Middle frontal gyrus (tissue), 1 donor: ENCODE measurements around the gene SIRPB1.
"Not testable (repeated sequence)": the region's sequence is repeated elsewhere in the genome, so short reads cannot be mapped to it uniquely, and the experiment has no call there.

Experiments used
- DNase-seq: peaks from one replicate; pipeline ENCODE4 v3.0.0-alpha.2; 2015; ENCODE audit warnings: low spot score; ENCODE audit errors: extremely low spot score

Gene SIRPB1

DNA sequence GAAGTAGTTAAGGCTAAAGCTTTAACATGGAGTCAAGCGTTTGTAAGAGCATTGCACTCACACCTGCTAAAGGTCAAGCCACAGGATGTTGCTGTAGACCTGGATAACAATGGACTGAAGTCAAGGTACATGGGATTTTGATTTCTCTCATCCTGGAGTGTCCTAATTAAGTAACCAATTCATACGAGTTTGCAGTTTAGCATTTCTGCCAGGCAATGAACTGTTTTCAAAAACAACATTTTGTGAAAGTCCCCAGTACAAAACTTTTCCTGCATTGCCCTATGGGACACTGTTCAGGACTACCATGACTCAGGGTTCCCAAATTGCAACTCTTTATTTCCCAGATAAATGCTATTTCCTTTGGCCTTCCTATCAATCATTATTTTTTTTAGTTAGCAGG lies 17.4 kb upstream of the SIRPB1 start:
- DNase-seq, result no peak

DNA sequence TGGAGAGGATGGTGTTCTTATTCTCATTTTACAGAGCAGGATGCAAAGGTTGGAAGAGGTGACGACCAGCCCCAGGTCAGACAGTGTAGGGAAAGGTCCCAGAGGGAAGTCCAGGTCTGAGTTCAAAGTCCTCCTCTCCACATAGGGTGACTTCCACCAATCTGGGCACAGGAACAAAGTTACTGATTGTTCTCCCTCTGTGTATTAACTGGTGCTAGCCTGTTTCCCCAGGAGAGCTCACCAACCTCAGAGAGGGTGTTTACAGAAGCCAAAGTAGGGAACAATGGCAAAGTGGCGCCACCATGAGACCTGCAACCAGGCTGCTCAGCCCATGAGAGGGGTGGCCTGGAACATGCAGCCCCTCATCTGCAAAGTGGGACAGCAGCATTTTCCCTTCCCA lies 16.8 kb upstream of the SIRPB1 start:
- no peak for DNase-seq

DNA sequence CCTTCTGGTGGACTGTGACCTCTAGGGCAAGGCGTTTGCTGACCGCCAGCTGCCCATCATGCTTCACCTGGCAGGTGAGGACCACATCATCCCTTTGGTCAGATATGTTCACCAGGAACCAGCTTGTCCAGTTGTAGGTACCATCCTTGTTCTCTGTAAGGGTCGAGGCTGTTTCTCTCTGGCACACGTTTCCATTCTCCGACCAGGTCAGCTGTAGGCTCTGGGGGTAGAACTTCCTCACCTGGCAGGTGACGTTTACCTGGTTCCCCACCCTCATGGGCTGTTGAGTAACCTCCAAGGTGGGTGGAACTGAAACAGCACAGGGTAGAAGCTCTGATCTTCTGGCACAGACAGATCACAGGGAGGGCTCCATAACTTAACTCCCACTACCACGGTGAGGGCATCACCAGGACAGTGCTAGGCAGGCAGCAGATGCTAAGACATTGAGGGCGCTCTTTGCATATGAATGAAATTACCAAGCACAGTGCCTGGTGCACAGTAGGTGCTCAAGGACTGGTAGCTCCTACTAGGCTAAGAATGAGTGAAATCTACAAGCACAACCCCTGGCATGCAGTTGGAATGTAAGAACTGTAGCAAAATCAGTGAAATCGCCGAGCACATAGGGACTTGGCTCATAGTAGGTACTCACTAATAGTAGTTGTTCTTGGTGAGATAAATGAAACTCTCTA lies 15.6 kb upstream of the SIRPB1 start:
- DNase-seq, result no peak

DNA sequence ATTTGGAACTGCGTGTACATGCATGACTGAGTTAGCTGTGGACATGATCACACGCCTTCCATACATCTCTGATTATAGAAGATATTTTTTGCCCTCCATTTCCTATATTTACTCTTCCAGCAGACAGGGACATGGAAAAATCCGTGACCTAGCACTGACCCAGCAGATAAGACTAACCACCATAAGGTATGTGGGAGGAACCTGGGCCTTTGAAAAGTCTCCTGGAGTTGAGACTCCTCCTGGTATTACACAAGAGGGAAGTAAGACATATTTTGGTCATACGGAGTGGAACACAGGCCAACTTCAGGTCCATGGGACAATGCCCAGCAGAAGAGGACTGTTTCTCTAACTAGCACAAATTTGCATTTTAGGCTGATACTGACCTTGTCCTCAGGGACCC lies 13.7 kb upstream of the SIRPB1 start:
- DNase-seq, result no peak

DNA sequence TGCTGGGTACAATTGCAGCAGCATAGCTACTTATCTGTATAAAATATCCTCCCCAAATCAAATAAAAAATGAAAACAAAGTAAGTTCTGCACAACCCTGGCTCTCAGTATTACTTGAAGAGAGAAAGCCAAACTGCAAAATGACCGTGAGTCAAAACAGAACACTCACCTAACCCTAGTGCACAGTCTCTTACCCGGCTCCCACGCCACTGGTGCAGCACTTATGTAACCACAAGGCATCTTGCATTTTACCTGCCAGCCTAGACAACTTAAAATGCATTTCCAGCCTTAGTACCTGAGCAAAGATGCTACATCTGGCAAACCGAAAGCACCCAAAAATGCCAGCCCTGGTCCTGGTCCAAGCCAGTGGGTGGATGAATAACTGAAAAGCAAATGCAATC lies 12.4 kb upstream of the SIRPB1 start:
- no peak for DNase-seq

DNA sequence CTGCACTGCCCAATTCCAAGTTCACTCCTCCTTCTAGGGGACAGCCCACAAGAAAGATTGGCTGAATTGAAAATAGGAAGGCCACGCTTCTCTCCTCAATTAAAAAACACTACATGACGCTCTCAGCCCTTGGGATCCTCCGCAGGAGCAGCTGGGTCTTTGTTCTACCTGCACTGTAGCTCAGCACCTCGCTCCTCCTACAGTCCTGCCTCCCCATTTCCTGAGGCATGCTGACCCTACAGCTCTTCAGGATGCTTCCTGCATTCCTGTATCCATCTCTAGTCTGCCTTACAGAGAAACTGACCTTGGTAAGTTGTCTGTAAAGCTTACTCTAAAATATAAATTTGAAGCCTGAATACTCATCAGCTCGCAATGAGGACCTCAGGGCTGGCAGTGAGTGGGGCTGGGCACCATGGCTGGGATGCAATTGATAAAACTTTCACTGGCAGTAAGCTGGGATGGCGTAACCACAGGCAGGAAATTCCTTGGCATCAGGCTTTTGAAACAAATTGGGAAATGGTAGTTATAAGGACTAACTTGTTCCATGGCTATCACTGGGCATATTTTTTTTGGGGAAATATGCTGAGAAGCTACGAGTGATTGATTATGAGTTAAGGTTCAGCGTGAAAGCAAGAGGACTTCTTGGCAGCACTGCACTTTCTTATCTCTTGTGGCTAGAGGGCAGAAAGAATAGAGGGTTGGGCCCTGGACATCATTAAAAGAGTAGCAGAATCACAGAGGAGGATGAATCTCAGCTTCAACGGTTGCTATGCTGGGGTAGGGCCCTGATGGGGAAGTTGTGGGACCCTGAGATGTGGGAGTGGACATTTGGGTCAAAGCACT lies 11.7 kb upstream of the SIRPB1 start:
- DNase-seq, result no peak

DNA sequence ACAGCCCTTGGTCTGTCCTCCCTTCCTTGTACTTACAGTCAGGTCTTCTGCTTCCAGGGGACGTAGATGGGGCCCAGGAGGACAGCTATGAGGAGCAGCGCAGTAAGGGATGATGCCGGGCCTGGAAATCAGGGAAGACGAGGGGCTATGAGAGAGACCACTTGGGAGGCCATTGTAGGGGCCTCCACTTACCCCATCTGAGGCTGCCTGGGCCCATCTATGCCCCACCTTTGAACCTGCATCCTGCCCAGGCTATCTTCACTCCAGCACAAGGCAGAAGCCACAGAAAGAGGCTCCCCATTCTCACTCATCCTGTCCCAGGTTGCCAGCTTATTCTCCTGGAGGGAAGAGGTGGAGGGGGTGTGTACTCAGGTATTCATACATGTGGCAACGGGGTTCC lies 10.4 kb upstream of the SIRPB1 start:
- DNase-seq, result no peak

DNA sequence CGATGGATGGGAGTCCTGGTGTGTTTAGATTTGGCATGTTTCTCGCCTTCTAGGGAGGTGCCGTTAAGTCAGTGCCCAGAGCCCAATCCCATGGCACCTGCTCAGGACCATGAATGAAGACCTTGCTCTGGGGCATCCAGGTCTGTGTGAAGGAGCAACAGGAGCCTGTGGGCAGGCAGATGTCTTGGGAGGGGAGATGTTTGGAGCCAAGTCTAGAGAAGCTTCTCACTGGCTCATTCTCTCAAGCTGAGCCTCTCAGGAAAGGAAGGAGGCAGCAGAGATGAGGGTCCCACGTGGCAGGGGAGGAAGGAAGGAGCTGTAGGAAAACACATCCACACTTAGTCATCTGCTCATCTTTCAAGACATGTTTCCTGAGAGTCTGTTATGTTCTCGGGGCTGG lies 9.5 kb upstream of the SIRPB1 start:
- no peak for DNase-seq

DNA sequence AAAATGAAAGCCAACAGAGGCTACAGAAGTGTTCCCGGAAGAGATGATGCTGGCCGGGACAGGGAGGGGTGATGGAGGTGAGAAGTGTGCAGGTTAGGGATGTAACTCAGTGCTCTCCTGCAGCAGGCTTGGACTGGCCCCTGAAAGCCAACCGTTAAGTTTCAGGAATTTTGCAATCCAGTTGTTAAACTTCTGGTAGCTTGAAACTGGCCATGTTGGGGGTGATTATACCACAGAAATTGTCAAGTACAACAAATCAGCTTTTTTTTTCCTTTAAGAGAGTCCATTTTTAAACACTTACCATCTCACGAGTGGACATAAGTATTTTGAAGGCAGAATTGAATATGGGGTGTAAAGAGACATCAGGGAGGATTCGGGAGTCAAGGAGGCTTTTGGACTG lies 8.8 kb upstream of the SIRPB1 start:
- no peak for DNase-seq

DNA sequence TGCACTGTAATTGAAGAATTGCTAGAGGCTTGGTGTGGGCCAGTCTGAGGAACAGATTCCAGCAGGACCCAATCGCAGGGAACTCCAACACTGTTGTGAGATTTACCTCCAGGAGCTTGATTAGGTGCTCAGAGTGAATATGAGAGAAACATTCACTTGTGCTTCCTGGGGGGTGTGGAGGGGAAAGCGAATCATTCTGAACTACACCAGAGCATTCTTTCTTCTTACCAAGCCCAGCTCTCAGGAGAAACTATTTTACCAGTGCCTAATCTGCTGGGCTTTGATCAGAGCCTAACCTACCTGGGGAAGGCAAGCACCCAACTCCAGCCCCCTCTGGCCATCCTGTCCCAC lies 7.4 kb upstream of the SIRPB1 start:
- DNase-seq, result no peak

DNA sequence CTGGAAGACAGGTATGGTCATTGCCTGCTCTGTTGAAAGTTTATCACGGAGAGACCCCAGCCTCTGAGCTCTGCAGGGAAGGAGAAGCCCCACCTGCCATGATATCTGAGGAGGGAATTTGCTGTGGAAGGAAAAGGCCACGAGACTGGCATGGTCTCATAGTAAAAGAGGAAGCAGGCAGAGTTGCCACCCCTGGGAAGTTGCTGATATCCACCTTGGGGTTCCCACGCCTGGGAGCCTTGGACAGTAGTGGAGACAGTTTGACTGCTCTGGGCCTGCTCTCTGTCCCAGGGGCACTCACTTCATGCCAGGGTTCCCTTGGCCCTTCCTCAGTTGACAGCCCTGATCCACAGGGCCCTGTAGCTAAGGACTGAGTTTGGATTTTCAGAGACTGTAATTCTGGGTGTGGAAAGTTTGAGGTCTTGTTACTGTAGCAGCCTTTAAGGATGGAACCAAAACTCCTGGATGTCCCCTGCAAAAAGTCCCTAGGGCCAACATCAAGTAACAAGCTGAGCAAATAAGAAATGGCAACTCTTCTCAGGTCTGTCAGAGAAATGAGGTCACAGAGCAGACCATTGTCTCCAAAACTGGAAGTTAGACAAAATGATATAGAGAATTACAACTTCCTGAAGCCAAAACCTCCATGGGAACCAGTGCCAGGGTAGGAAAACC lies 6.9 kb upstream of the SIRPB1 start:
- DNase-seq, result no peak

DNA sequence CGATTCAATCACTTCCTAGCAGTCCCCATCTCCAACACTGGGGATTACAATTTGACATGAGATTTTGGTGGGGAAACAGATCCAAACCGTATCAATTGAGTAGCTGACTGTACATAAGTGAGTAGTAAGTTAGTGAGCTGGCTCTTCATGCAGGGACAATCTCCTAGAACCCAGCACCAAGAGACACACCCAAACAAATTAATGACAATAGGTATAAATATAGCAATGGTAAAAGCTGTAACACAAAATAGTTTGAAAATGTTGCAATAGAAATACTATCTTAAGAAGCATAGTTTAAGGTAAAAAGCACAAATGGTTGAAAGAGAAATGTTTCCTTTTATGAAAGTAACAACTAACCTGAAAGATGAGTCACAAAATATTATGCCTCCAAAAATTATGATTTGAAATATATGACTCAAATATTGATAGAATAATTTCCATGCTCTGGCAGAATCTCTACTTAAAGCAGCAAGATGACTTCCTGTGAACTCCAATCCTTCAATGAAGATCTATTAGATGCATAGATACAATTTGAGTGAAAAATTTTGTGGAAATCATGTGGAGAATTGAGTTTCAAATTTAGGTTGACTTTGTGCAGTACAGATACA lies 5.4 kb upstream of the SIRPB1 start:
- DNase-seq, result no peak

DNA sequence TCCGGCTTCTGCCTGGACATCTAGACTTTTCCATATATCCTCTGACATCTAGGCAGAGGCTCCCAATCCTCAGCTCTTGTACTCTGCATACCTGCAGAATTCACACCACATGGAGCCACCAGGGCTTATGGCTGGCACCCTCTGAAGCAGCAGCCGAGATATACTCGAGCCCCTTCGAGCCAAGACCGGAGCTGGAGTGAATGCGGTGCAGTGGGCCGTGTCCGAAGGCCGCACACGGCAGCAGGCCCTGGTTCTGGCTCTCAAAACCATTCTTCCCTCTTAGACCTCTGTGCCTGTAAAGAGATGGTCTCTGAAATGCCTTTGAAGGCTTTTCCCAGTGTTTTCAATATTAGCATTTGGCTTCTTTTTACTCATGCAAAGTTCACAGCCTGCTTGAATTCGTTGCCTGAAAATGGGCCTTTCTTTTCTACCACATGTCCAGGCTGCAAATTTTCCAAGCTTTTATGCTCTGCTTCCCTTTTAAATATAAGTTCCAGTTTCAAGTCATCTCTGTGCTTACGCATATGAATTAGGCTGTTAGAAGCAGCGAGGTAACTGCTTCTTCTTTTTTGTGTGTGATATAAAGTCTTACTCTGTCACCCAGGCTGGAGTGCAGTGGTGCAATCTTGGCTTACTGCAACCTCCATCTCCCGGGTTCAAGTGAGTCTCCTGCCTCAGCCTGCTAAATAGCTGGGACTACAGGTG lies 3.8 kb upstream of the SIRPB1 start:
- DNase-seq, result no peak

DNA sequence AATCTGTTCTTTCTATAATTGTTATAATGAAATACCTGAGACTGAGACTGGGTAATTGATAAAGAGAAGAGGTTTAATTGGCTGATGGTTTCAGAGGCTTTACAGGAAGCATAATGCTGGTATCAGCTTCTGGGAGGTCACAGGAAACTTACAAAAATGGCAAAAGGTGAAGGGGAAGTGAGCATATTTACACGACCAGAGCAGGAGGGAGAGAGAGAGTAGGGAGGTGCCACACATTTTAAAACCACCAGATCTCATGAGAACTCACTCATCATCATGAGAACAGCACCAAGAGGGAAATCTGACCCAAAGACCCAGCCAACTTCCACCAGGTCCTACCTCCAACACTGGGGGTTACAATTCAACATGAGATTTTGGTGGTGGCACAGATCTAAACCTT lies 2.6 kb upstream of the SIRPB1 start:
- no peak for DNase-seq

DNA sequence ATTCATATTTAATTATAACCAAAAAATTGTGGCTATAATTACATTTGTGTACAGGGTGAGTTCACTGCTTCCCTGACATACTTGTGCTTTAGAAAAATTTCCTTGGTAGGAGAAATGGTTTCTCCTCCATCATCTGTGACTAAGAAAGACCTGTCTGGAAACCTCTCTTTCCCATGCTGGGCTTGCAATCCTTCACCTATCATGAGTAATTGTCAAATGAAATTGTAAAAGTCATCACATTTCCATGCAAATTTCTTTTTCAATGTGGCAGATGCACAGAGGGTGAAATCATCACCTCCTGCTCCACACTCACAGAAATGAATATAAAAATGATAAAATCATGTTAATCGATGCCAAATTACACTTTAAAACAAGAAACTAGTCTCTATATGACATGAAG lies 1.5 kb upstream of the SIRPB1 start:
- DNase-seq, result no peak

DNA sequence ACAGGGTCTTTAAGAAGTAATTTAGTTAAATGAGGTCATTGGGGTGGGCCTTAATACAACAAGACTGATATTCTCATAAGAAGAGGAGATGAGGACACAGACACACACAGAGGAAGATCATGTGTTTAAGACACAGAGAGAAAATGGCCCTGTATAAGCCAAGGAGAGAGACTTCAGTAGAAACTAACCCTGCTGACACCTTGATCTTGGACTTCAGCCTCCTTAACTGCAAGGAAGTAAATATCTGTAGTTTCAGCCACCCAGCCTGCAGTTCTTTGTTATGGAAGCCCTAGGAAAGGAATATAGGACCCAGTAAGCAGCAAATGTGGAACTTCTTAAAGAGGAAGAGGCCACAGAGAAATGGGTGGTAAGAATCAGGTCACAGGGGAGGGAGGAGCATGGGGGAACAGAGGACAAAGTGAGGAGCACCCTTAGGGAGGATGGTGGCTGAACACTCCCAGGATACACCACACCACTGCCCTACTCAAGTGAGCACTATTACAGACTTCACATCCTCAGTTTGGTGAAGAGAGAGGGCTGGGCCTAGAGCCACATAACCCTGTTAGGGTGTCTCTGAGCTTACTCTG lies 762 bp downstream of the SIRPB1 start:
- DNase-seq, result no peak

DNA sequence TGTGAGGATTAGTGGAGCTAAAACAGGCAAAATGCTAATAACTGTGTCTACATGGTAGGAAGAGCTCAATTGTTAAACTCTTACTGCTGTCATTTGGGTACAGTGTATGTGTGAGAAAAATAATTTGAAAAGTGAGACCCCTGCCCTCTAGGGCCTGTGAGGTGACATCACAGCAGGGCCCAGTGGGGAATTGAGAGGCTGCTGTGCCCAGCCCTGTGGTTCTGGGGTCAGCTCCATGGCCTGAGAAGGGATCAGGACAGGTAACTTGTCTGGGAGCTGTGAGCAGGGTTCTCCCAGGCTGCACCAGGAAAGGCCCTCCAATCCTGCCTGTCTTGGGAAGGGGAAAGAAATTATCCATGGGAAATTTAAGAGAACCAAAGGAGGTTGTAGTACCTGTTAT lies 1.3 kb downstream of the SIRPB1 start:
- no peak for DNase-seq

DNA sequence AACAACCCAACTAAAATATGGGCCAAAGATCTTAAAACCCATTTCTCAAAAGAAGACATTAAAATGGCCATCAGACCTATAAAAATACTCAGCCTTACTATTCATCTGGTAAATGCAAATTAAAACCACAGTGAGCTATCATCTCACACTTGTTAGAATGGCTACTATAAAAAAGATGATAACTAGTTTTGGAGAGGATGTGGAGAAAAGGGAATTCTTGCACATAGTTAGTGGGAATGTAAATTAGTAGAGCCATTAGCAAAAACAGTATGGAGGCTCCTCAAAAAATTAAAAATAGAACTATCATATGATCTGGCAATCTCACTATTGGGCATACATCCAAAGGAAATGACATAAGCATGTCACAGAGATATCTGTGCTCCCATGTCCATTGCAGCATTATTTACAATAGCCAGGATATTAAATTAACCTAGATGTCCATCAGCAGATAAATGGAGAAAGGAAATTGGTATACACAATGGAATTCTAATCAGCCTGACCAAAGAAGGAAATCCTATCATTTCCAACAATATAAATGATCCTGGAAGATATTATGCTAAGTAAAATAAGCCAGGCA lies 2.9 kb downstream of the SIRPB1 start:
- DNase-seq, result no peak

DNA sequence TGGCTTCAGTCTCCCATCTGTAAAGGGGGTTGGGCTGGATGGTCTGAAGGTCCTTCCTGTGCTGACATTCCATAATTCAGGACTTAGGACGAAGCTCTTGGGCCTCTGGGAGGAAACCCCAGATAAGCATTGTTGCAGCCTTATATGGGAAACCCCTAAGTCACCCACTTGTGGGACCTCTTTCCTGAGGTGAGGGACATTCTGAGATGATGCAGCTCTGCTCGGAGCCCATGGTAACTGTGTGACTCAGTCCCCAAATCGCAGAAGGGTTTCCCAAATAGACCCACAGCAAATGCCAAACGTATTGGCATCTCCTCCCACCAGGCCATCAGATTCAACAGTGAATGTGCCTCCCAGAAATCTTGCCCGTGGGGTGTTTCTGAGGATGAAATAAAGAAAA lies 9.4 kb downstream of the SIRPB1 start:
- not testable (repeated sequence) for DNase-seq

DNA sequence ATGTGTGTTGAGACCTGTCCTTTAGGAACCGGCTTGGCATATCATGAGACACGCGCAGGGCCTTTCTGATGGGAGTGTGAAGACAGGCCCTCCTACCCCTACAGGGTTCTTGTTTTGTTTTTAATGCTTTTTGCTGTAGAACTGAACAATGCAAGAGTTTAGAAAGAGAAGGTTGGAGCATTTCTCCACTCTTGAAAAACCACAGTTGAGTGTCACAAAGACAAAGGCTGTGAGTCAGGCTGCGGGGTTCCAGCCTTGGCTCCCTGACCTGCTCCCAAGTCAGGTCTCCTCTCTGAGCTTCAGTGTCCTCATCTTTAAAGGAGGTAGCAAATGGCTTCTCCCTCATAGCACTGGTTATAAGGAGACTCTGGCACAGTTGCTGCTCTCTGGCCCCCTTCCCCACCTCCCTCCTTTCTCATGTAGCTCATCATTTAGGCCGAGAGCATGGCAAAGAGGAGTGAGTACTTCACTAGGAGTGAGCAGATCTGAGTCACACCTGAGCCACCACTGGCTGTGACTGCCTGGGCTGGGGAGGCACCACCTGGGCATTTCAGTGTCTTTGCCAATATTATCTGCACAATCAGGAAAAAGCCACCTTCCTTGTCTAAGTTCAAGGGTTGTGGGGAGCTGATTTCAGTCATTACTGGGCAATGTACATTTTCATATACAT lies 11.0 kb downstream of the SIRPB1 start:
- not testable (repeated sequence) for DNase-seq
